HepG2 (cell line): ENCODE results near the gene IFT122. TPM values are rescaled to one million over a fixed set of nuclear protein-coding genes. Genes with fewer than 3 reads are reported as not detected.
"Not testable (repeated sequence)": the region's sequence is repeated elsewhere in the genome, so short reads cannot be mapped to it uniquely, and the experiment has no call there.

ENCODE experiments used
- ATAC-seq: fragments of 200-7000 bp; cut with Tn5 transposase; 3 replicates; pipeline ENCODE4 v1.9.1; 2020; ENCODE audit warnings: mild to moderate bottlenecking, moderate library complexity
- BruUV-seq: library from RNA; stranded (reverse); fragments of 400-500 nt; replicated peaks from 2 replicates; lab custom pipeline; 2021; lab: Mats Ljungman, UMichigan
- CTCF ChIA-PET: fragments of 300-600 bp; formaldehyde crosslinking; extraction: SDS; loops from one replicate; lab custom pipeline; 2021; ENCODE audit warnings: low total read pairs, inconsistent platforms, low intra/inter-chr PET ratio; lab: Yijun Ruan, JAX
- POLR2A ChIA-PET: fragments of 350-600 bp; sonication (Branson Sonifier 250); formaldehyde crosslinking; loops from one replicate; lab custom pipeline; 2020; ENCODE audit warnings: antibody characterized with exemption, inconsistent platforms; lab: Yijun Ruan, JAX
- DNase-seq: peaks from one replicate; pipeline ENCODE4 v3.0.0-alpha.2; 2015; ENCODE audit warnings: low spot score
- FAIRE-seq: peaks from 3 replicates; lab custom pipeline; 2011; peaks lifted over from hg19 to GRCh38; lab: Jason Lieb, UNC
- H2AFZ ChIP-seq: one replicate; pipeline ENCODE4 v1.6.1; 2011; ENCODE audit warnings: low read length, inconsistent platforms
- H3K27ac ChIP-seq: fragments of 300-600 bp; 3 replicates; pipeline ENCODE4 v1.8.0; 2011; ENCODE audit warnings: mixed run types, mild to moderate bottlenecking, mixed read lengths, low read length, inconsistent platforms; ENCODE audit not compliant: insufficient read depth; ENCODE audit errors: extremely low read length
- H3K27me3 ChIP-seq, 2 experiments: fragments of 200-600 bp in 1 of 2; 2 replicates in 1 of 2; 3 replicates in 1 of 2; pipeline versions ENCODE4 v1.6.0 to v1.8.0; 2011; ENCODE audit warnings: low read length in 2 of 2, mild to moderate bottlenecking in 2 of 2, moderate library complexity in 2 of 2, inconsistent platforms in 1 of 2; ENCODE audit not compliant: insufficient read depth in 2 of 2, control insufficient read depth in 1 of 2
- H3K36me3 ChIP-seq, 2 experiments: fragments of 200-600 bp in 1 of 2; replicated peaks in 1 of 2; 2 replicates in 1 of 2; 3 replicates in 1 of 2; pipeline versions ENCODE4 v1.5.1 to v1.8.0; 2011; ENCODE audit warnings: low read length in 2 of 2, inconsistent platforms in 1 of 2; ENCODE audit not compliant: insufficient read depth in 2 of 2, control insufficient read depth in 1 of 2
- H3K4me1 ChIP-seq: 2 replicates; pipeline ENCODE4 v1.5.1; 2012; ENCODE audit warnings: low read length, inconsistent platforms; ENCODE audit not compliant: insufficient read depth
- H3K4me2 ChIP-seq: 2 replicates; pipeline ENCODE4 v1.6.0; 2011; ENCODE audit warnings: low read depth, low read length, inconsistent platforms
- H3K4me3 ChIP-seq, 3 experiments: fragments of 200-600 bp in 1 of 3; sonication (generic), shearing (Covaris generic) in 1 of 3; replicated peaks in 1 of 3; 2 replicates each; pipeline ENCODE4 v1.5.1; 2011 to 2016; ENCODE audit warnings: low read length in 3 of 3, inconsistent platforms in 2 of 3, low read depth in 2 of 3, mild to moderate bottlenecking in 2 of 3, control low read depth in 1 of 3, mixed read lengths in 1 of 3; ENCODE audit not compliant: insufficient read depth in 1 of 3
- H3K79me2 ChIP-seq: one replicate; pipeline ENCODE4 v1.6.1; 2011; ENCODE audit warnings: low read length, inconsistent platforms; ENCODE audit not compliant: insufficient read depth
- H3K9ac ChIP-seq: 2 replicates; pipeline ENCODE4 v1.6.0; 2011; ENCODE audit warnings: mild to moderate bottlenecking, low read depth, low read length, inconsistent platforms; ENCODE audit not compliant: insufficient read depth
- H3K9me3 ChIP-seq: 2 replicates; pipeline ENCODE4 v1.5.1; 2012; ENCODE audit warnings: mild to moderate bottlenecking, low read length
- H4K20me1 ChIP-seq: 2 replicates; pipeline ENCODE4 v1.6.0; 2011; ENCODE audit warnings: inconsistent platforms, mild to moderate bottlenecking, low read length, moderate library complexity; ENCODE audit not compliant: insufficient read depth
- GATAD2A ChIP-seq: IDR thresholded peaks from 2 replicates; pipeline ENCODE4 v1.6.1; 2016
- HNF1B ChIP-seq: sonication (generic); formaldehyde crosslinking; IDR thresholded peaks from 2 replicates; pipeline ENCODE4 v1.5.1; 2020; ENCODE audit warnings: mild to moderate bottlenecking, moderate library complexity, missing genetic modification reagents
- HNF4G ChIP-seq, 2 experiments: sonication (generic) in 1 of 2; formaldehyde crosslinking in 1 of 2; IDR thresholded peaks; 2 replicates each; pipeline versions ENCODE4 v1.4.0 to v1.6.1; 2011 to 2020; ENCODE audit warnings: borderline replicate concordance in 2 of 2, low read depth in 2 of 2, mild to moderate bottlenecking in 2 of 2, low read length in 1 of 2, missing genetic modification reagents in 1 of 2, moderate library complexity in 1 of 2
- MAX ChIP-seq: IDR thresholded peaks from 2 replicates; pipeline ENCODE4 v1.6.1; 2012; ENCODE audit warnings: inconsistent platforms
- RXRB ChIP-seq: IDR thresholded peaks from 2 replicates; pipeline ENCODE4 v1.6.1; 2016; ENCODE audit warnings: borderline replicate concordance, missing genetic modification reagents, missing compliant biosample characterization
- SIX4 ChIP-seq: sonication (generic); formaldehyde crosslinking; IDR thresholded peaks from 2 replicates; pipeline ENCODE4 v1.4.0; 2020; ENCODE audit warnings: missing genetic modification reagents
- ZFX ChIP-seq: sonication (generic); formaldehyde crosslinking; IDR thresholded peaks from 2 replicates; pipeline ENCODE4 v1.4.0; 2020; ENCODE audit warnings: mild to moderate bottlenecking, low read depth, missing genetic modification reagents, moderate library complexity
- ZMAT3 ChIP-seq: sonication (generic); formaldehyde crosslinking; conservative IDR thresholded peaks from 2 replicates; pipeline ENCODE4 v1.7.0; 2021; ENCODE audit warnings: missing genetic modification reagents
- ZNF574 ChIP-seq: sonication (generic); formaldehyde crosslinking; IDR thresholded peaks from 2 replicates; pipeline ENCODE4 v1.4.0; 2020; ENCODE audit warnings: missing genetic modification reagents
- ZSCAN22 ChIP-seq: sonication (generic); formaldehyde crosslinking; IDR thresholded peaks from 2 replicates; pipeline ENCODE4 v1.4.0; 2020; ENCODE audit warnings: mild to moderate bottlenecking, missing genetic modification reagents
- WGBS: methylation state at CpG from one replicate; pipeline ENCODE4 v1.1.6; 2017; ENCODE audit warnings: low lambda C conversion rate; 5-methylcytosine and 5-hydroxymethylcytosine counted together
- in situ Hi-C: cut with HindIII; loops from 2 replicates; pipeline ENCODE4 v1.10.0; 2017; ENCODE audit warnings: low pct_unique_long_range_greater_than_20kb; ENCODE audit not compliant: extremely low pct_ligation_motif_present
- intact Hi-C: fragments of 100-400 bp; cut with micrococcal nuclease; formaldehyde crosslinking; loops from one replicate; pipeline ENCODE4 v1.10.0; 2022; ENCODE audit not compliant: unreplicated experiment
- polyA plus RNA-seq, 8 experiments: library from polyadenylated mRNA; depleted of rRNA in 3 of 8; stranded (reverse) in 7 of 8; unstranded in 1 of 8; fragments of >200 nt; fragmentation: Illumina TruSeq in 4 of 8; extraction: Trizol in 4 of 8; gene quantifications; 2 replicates each; pipeline versions ENCODE4 v1.2.1 to v1.2.3, GENCODE V29; 2011 to 2016; ENCODE audit warnings: low read depth in 4 of 8, missing spikeins in 1 of 8, mixed read lengths in 1 of 8; ENCODE audit not compliant: insufficient read depth in 1 of 8
- total RNA-seq, 5 experiments: library from RNA; depleted of rRNA; stranded (reverse); fragments of >200 nt; fragmentation: Illumina TruSeq; extraction: Trizol; gene quantifications; 2 replicates each; pipeline ENCODE4 v1.2.3, GENCODE V29; 2016; ENCODE audit warnings: low read depth in 1 of 5

IFT122 gene
- total and polyA plus RNA-seq, 2 of the 13 experiments (the other 11 are each of a cell fraction or from before 2014, with no cell fraction given): 10.1 to 10.3 TPM

- BruUV-seq: no TSS peak
- no peak for DNase-seq
- intact Hi-C loops: no loop called here
- Histone ChIP-seq H2AFZ (no peak overlapping the region), H3K9me3 (no peaks in the 10 kb centered on the region), H3K27ac (peak overlapping the region; percentile 68), H3K79me2 (peaks cover 40% of the 10 kb centered on the region), H3K4me1 (peaks cover 100% of the 10 kb centered on the region), H3K9ac (no peak overlapping the region), H3K4me3 (no peak overlapping the region), H4K20me1 (peaks cover 3% of the 10 kb centered on the region; the same call in 1 of the 2 replicates), H3K27me3 (no peaks in the 10 kb centered on the region), H3K4me2 (no peak overlapping the region), H3K36me3 (peaks cover 6 to 37% of the 10 kb centered on the region in 2 experiments; a peak in 3 of 5 replicates)
- in situ Hi-C loops: no loop called here
- POLR2A ChIA-PET: no interaction called here
- 86% methylated on average over 6 of the region's 6 CpGs for WGBS
- no peak for ATAC-seq
- CTCF ChIA-PET: no interaction called here
- 0 out of 2 replicates have a peak, but pooled peaks have one; percentile 9 for TF ChIP-seq MAX
- no peak for TF ChIP-seq HNF1B (CRISPR knock-in tag)
- no peak for FAIRE-seq
Measured at GRCh38 chr3:129393271-129393670, 46.8 kb upstream of the IFT122 start.

- DNase-seq (peak; percentile 86), ATAC-seq (peak; percentile 88), FAIRE-seq (peak; percentile 88)
- BruUV-seq, intact Hi-C loops, H2AFZ ChIP-seq, CTCF ChIA-PET, H3K27me3 ChIP-seq, in situ Hi-C loops, H4K20me1 ChIP-seq, H3K9me3 ChIP-seq: not testable (repeated sequence)
- peak overlapping the region; percentile 64 for H3K4me2 ChIP-seq
- peak overlapping the region; percentile 48 for H3K9ac ChIP-seq
- peak overlapping the region in 1 of 3 experiments; percentile 50; a peak in 2 of 6 replicates for H3K4me3 ChIP-seq
- WGBS: 89% methylated on average over 1 of the region's 17 CpGs
- H3K36me3 ChIP-seq: peaks cover 6 to 37% of the 10 kb centered on the region in 2 experiments; a peak in 3 of 5 replicates
- peaks cover 46% of the 10 kb centered on the region for H3K79me2 ChIP-seq
- peak overlapping the region; percentile 68 for H3K27ac ChIP-seq
- POLR2A ChIA-PET: interaction anchor here (0.8 kb wide), 1 partner anchor 20 kb away, joined by 3 read pairs; no protein-coding TSS in a partner anchor
- peaks cover 95% of the 10 kb centered on the region for H3K4me1 ChIP-seq
- TF ChIP-seq ZMAT3 (CRISPR knock-in tag): 0 out of 2 replicates have a peak, but pooled peaks have one; percentile 37
- peak; percentile 37; the same call in 1 of the 2 replicates for TF ChIP-seq RXRB (CRISPR knock-in tag)
- peak; percentile 66; the same call in 1 of the 2 replicates for TF ChIP-seq ZNF574 (CRISPR knock-in tag)
- peak; percentile 93 for TF ChIP-seq ZSCAN22 (CRISPR knock-in tag)
- peak; percentile 56 for TF ChIP-seq ZFX
- 0 out of 2 replicates have a peak, but pooled peaks have one; percentile 12 for TF ChIP-seq SIX4 (CRISPR knock-in tag)
- TF ChIP-seq GATAD2A (CRISPR knock-in tag): peak; percentile 38; the same call in 1 of the 2 replicates
- TF ChIP-seq HNF4G (IDR thresholded peaks at IDR 0.05; ENCODE audit: borderline replicate concordance, low read depth, low read length): peak; percentile 75
- TF ChIP-seq HNF4G (CRISPR knock-in tag; IDR thresholded peaks at IDR 0.05; ENCODE audit: borderline replicate concordance, low read depth): peak; percentile 36; the same call in 1 of the 2 replicates
Measured at GRCh38 chr3:129393760-129394564, 46.1 kb upstream of the IFT122 start.
